Esophagus muscularis mucosa (tissue), 3 donors: ENCODE results near the gene NHEJ1.

ENCODE experiments used
- CTCF ChIP-seq, 3 experiments: fragments of 200-600 bp in 2 of 3; fragments of 450-650 bp in 1 of 3; sonication (generic) in 2 of 3; IDR thresholded peaks; one replicate each; pipeline ENCODE4 v1.5.1; 2017 to 2019; ENCODE audit warnings: antibody characterized with exemption in 3 of 3, mild to moderate bottlenecking in 2 of 3, moderate library complexity in 1 of 3
- POLR2A ChIP-seq: fragments of 450-650 bp; IDR thresholded peaks from one replicate; pipeline ENCODE4 v1.6.1; 2017; ENCODE audit warnings: antibody characterized with exemption, moderate library complexity, mild to moderate bottlenecking, low read depth
- POLR2AphosphoS5 ChIP-seq, 2 donors: sonication (generic); formaldehyde crosslinking; IDR thresholded peaks; one replicate each; pipeline ENCODE4 v1.6.1; 2017; ENCODE audit warnings: antibody characterized with exemption in 2 of 2

GRCh38 chr2:219062081-219062480 lies 98.5 kb downstream of the NHEJ1 start:
- no peak for TF ChIP-seq CTCF (IDR thresholded peaks at IDR 0.05)
- TF ChIP-seq POLR2A = no peak
- no peak for TF ChIP-seq POLR2AphosphoS5 (IDR thresholded peaks at IDR 0.05)
